ENCODE measurements around the gene FBXL20.

FBXL20 gene

DNA sequence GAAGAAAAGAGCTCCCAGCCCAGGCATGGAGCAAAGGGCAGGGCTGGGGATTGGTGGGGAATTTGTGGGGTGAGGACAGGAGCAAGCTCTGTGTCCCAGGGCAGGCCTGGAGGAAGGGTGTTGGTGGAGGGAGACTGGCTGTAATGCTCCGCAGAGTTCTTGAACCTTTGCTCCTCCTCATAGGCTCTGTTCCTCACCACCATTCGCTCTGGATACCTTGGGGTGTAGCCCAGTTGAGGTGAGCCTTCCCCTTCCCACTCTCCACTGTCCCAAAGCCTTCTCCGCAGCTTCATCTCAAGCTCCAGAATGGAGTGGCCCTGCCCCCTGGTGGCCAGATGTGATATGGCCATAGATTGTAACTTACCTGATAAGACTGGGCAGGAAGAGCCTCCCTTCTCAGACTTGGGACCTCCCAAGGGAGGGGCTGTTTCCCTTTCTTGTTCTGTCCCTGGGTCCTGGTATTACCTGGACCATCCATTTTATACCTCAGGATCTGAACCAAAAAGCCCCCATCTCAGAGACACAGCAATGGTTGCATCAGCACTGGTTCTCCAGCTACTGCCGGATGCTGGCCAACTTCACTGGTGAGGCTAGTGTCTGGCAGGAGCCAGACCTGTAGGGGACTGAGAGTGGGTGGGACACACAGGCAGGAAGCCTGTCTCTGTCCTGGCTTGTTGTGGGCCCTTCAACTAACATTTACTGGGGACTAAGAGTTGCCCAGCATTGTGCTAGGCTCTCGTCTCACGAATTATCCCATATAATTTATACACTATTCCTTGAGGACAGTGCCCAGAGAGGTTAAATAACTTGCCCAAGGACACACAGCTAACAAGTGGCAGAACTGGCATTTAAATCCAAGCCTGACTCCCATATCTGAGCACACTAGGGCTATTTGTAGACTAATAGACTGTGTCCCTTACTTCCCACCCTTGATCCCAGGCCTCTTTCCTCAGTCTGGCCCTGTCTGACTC, 156.5 kb downstream of the FBXL20 start:
- peak; percentile 88 for DNase-seq

DNA sequence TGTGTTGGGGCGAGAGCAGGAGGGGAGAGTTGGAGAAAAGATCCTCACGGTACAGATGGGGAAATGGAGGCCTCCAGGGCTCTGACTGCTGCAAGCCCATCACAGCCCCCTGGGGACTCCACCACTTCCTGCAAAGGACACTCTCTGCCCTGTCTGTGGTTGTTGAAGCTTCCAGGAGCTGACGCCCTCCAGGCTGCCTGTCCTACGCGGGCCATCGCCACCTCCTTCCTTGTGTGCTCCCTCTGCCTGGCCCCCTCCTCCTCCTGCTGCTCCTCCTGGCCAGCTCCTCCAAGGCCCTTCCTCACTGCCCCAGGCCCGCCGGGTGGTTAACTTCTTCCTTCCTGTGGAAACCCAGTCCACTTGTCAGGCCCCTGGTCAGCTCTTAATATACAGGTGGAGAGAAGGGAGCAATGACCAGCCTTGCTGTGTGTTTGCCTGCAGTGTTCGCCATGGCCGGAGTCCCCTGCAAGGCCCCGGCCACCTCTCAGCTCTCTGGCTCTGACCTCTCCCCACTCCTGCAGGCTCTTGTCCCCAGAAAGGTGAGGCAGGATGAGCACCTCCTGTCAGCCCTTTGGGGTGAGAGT, 157.3 kb downstream of the FBXL20 start:
- no peak for DNase-seq

DNA sequence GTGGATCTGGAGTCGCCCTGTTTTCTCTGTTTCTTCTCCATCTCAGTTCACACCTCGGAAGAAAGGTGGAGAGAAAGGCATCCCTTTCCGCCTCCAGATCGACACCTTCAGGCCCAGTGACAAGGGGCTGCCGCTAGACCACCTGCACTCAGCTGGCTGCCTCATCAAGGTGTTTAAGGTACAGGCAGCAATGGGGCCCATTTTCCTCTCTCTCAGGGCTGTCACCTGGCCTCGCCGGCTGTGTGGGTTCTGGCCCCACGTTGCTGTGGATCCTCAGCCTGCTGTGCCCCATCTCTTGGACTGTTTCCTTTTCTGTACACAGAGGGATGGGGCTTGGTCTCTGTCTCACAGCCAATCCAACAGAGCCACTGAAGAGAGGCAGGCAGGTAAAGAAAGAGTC, 158.3 kb downstream of the FBXL20 start:
- no peak for DNase-seq

DNA sequence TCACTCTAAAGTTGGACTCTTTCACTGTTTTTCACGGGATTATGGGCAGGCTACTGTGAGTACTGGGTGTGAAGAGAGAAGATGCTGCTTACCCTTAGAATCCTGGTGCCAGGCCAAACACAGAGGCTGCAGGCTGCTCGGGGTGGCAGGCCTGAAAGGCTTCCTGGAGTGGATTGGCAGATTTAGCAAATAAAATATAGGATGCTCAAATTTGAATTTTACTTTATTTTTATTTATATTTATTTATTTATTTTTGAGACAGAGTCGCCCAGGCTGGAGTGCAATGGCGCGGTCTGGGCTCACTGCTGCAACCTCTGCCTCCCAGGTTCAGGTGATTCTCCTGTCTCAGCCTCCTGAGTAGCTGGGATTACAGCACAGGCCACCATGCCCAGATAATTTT, 160.8 kb downstream of the FBXL20 start:
- DNase-seq: no peak

DNA sequence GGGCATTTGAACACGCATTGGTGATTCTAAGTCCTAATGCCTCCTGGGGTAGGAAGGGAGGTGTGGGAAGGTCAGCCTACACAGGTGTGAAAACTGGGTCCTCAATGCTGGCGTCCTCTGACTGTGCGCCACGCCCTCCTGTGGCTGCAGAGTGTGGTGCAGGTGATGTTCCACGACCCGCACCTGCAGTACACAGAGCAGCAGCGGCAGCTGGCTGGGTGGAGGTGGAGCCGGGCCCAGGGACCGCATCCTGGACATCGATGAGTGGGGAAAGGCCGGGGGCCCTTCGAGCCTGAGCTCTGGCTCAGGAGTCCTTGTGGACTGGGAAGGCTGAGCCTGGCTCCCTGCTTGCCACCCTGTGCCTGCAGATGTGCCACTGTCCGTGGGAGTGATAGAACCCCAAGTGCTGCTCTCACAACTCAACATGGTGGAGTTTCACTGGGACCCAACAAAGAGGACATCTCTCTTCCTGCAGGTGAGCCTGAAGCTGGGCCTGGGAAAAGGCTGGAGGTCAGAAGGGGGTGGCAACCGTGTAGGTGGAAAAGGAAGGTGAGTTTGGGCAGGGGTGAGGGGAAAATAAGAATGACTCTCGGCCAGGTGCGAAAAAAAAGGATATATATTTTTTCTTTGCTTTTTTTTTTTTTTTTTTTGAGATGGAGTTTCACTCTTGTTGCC, 161.6 kb downstream of the FBXL20 start:
- DNase-seq: peak; percentile 67

GRCh38 chr17:39238311-39238972, 163.0 kb downstream of the FBXL20 start:
- peak; percentile 72 for DNase-seq

DNA sequence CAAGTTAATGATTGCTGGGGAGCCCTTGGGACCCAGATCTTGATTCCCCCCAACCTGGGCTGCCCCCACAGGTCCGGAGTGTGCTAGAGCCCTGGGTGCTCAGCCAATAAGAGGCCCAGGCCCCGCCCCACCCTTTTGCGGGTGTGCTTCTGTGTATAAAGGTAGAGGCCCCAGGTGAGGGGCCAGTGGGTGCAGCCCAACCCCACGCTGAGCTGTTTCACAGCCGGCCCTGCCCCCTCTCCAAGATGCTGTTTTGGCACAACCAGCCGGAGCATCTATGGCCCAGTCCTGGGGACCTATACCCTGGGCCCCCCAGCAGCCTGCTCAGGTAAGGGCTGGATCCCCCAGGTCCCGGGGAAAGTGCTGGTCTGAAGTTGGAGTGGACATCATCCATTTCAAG, 163.8 kb downstream of the FBXL20 start:
- DNase-seq: no peak

GRCh38 chr17:39236981-39237441, 164.4 kb downstream of the FBXL20 start:
- DNase-seq: no peak

DNA sequence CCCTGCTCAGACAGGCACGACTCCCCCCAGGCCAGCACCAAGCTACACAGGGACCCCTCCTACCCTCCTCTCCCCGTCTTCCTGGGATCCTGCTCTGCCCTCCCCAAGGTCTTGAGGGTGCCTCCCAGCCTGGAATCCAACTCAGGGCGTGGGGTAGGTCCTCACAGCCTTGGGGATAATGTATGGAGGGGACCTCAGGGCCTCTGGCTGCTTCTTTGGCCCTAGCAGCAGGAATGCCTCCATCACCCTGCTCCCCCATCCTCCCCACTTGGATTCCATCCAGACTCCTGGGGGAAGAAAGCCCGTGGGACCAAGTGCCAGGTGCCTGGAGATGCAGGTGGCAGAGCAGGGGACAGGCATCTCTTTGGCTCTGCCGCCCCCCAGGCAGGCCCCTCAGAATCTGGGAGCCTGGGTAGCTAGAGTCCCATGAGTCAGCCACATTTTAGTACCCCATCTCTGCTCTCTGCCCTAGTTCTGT, 164.9 kb downstream of the FBXL20 start:
- DNase-seq: no peak

GRCh38 chr17:39235555-39236449, 165.6 kb downstream of the FBXL20 start:
- DNase-seq: peak; percentile 46

- DNase-seq: peak; percentile 62
Observed at GRCh38 chr17:39231591-39232551, 169.6 kb downstream of the FBXL20 start.

DNA sequence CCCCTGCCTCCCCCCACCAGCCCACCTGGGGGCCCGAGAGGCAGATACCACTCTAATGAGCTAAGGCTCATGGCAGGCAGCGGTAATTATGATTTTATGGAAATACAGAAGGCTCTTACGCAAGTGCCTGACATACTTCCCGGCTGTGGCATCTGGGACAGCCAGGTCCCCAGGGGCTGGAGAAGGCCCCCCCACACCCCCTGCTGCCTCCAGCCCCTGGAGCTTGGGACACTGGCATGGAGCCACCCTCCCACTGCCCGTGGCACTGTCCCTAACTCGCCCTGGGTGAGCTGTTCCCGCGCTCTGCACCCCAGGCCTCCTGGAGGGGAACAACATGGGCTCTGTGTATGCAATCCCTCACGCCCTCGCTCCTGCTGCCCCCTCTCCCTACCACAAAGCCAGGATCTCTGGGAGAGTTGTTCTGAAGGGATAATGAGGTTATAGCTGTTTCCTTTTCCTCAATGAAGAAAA, 170.3 kb downstream of the FBXL20 start:
- no peak for DNase-seq

DNA sequence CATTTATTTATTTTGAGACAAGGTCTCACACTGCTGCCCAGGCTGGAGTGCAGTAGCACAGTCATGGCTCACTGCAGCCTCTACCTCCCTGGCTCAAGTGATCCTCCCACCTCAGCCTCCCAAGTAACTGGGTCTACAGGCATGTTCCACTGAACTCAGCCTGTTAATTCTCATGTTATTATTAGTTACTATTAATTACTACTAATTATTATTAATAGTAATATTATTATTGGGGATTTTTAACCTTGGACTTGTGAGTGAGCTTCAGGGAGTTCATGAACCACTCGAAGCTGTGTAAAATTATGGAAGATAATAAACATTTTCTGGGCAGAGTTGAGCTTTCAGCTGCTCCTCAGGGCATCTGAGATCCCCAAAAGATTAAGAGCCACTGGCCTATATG, 171.1 kb downstream of the FBXL20 start:
- DNase-seq: no peak

DNA sequence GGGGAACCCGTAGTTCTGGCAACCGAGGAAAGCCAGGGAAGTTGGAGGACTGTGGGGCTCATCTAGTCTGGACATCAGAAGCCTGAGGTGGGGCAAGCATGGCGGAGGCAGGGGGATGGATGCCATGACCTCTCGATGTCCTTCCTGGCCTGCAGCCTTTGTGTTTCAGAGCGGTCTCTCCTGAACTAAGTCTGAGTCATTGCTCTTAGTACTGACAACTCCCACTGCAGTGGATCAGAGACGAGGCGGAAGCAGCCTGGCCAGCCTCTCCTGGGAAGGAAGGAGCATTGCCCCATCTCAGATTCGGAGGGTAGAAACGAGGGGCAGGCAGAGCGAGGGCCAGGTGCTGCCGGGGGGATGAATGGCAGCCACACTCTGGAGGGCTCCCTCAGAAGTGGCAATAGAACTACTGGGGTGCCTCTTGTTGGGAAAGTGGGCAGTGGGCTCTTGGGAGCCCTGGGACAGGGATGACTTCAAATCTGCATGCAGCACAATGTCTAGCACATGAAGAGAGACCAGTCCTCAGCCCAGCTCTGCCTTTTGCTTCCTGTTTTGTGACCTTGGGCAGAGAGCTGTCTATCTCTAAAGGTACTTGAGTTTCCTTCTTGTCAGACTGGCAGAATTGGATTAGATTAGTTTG, 172.0 kb downstream of the FBXL20 start:
- DNase-seq: no peak

- no peak for DNase-seq
Observed at GRCh38 chr17:39227364-39227919, 174.0 kb downstream of the FBXL20 start.

- peak; percentile 45 for DNase-seq
Observed at GRCh38 chr17:39225959-39226683, 175.3 kb downstream of the FBXL20 start.

DNA sequence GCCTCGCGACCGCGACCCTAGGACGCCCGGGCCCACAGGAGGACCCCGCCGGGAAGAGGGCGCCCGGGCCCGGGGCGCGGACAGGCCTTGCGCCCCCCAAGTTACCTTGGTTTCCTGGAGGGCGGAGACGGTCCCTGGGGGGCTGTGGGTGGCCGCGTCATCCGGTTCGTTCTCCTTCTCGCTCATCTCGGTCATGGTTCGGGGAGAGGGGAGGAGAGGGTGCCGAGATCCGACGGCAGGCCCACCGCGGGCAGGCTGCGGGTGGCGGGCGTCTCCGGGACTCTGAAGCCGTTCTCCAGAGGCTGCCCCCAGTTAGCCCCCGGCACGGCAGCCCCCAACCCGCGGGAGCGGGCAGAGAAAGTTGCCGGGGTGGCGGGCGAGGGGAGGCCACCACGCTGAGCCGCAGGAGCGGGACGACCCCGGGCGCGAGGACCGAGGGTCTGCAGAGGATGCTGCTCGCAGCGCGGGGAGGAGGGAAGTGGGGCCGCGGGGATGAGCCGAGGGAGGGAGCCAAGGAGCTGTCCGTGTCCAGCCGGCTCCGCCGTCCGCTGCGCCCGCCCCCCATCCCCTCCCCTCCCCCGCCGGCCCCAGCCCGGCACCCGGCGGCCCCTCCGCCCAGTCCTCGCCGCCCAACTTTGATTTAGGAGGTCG, 176.0 kb downstream of the FBXL20 start, which contains the start of gene STAC2:
TSS of gene STAC2 (minus strand) at position 638 of the 651 bp plus-strand sequence. CDS start at position 195, 443 bp downstream.
- no peak for DNase-seq

DNA sequence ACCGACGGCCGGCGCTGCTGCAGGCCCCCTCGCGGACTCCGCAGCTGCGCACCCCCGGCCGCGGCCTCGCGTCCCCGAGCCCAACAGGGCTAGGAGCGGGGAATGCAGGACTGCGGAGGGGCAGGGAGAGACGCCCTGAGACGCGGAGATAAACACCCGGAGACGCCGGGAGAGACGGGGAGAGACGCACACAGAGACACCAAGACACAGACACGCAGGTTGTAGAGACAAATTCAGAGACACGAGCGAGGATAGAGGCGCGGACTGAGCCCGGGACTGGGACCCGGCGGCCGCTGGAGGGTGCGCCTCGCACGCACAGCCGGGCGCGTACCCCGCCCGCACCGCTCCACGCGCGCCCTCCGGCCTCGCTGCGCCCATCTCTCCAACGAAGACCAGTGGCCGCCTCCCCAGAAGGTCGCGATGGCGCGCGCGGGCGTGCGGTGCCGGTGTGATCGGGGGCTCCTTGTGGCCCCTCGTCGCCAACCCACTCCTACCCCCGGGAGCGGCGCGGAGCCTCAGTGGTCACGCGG, 176.6 kb downstream of the FBXL20 start:
- DNase-seq: no peak

Measured in stimulated activated CD4-positive, alpha-beta T cell treated with anti-CD3 and anti-CD28 coated beads, Interleukin-4, amount 100 ng/mL, for 24 hours (primary cell).